NOMO-1 treated with dmso at 0.1 percent for 144 hours (cell line): Measurements from ENCODE around the gene SCP2.

ENCODE experiments used
- DNase-seq: peaks from one replicate; lab custom pipeline; 2025; ENCODE audit not compliant: unreplicated experiment; lab: John Stamatoyannopoulos, UW

SCP2 gene

DNA sequence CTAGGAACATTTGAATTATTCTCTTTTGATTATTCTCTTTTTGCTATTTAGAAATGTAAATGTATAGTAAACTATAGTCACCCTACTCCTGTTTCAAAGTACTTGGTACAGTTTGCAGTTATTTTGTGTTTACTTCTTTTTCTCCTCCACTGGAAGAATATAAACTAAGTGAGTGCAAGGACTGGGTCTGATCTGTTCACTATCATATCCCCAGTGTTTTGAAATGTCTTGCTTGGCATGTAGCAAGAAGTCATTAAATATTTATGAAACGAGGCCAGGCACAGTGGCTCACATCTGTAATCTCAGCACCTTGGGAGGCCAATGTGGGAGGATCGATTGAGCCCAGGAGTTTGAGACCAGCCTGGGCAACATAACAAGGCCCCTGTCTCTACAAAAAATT, 99.2 kb downstream of the SCP2 start:
- no peak for DNase-seq

DNA sequence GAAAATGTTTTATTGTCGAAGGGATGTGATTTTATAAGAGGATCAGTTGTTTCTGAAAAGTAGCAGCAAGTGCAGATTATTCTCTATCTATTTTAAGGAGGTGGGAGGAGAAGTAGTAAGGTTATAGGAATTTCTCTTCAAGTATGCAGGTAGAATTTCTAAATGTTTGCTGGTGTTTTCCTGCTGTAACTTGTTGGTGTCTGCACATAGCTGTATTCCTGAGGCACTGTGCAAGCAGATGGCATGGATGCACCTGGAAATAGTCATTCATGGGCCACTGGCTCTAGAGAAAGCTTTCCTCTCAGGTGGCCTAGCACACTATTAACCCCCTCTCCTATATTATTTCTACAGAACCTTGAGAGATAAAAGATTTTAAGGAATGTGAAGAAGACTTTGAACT, 104.7 kb downstream of the SCP2 start:
- no peak for DNase-seq

DNA sequence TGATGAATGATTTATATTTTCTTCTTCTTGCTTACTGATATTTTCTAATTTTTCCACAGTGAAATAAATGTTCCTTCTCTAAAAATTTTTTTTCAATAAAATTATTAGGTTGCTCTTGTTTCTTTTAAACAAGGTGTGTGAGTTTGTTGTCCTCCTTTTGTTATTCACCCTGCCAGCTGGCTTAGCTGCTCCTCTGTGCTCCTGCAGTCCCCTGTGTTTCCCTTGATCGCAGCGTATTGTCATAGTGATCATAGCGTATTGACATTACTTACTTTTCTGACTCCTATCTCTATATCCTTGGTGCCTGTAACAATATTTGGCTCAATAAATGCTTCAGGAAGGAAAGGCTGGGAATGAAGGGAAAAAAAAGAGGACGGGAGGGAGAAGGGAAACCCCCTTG, 110.1 kb downstream of the SCP2 start:
- no peak for DNase-seq

DNA sequence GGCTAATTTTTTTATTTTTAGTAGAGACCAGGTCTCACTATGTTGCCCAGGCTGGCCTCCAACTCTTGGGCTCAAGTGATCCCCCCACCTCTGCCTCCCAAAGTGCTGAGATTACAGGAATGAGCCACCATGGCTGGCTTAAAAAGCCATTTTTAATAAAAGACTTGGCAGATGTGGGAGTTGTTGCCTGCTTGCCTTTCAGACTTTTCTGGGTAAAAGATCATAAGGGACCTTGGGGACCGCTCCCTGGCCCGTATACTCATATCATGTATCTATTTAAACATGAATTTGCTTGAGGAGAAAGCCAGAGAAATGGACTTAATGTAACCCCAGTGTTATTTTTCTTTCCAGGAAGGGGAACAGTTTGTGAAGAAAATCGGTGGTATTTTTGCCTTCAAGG, 111.5 kb downstream of the SCP2 start:
- DNase-seq, result no peak

DNA sequence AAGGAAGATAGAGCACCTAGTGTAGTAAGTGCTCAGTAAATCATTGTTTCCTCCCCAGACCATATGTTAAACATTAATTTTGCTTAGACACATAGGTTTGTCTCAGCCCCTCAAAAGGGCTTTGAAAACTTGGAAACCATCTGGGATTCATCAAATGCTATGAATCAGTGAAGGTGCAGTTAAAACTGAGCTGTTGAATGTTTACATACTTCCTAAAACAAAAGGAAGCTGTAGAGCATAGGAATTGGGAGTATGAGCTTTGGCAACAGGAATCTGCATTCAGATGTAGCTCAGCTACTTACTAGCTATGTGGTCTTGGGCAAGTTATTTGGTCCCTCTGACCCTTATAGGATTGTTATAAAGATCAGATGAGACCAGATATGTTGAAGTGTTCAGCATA, 116.2 kb downstream of the SCP2 start:
- no peak for DNase-seq

DNA sequence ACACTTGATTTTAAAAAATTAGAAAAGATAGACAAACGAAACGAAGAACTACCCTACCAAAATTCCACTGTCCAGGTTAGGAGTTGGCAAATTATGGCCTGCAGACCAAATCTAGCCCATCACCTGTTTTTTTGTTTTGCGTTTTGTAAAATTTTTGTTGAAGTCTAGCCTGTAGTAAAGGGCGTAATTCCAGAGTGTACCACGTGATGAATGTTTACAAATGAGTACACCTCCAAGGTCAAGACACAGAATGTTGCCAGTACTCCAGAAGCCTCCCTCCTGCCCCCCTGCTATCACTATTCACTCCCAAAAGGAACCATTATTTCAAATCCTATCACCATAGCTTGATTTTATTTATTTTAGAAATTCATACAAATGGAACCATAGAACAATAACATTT, 117.8 kb downstream of the SCP2 start:
- DNase-seq, result no peak

DNA sequence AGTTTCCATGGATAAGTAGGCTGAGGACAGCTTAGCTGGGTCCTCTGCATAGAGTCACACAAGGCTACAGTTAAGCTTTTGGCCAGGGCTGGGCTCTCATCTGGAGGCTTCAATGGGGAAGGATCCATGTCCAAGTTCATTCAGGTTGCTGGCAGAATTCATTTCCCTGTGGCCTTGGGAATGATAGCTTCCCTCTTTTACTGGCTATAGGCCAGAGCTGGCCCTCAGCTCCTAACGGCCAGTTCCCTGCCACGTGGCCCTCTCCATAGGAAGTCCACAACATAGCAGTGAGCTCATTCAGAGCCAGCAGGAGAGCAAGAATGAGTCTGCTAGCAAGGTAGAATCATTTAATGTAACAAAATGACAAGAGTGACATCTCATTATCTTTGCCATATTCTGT, 119.9 kb downstream of the SCP2 start:
- DNase-seq, result no peak

DNA sequence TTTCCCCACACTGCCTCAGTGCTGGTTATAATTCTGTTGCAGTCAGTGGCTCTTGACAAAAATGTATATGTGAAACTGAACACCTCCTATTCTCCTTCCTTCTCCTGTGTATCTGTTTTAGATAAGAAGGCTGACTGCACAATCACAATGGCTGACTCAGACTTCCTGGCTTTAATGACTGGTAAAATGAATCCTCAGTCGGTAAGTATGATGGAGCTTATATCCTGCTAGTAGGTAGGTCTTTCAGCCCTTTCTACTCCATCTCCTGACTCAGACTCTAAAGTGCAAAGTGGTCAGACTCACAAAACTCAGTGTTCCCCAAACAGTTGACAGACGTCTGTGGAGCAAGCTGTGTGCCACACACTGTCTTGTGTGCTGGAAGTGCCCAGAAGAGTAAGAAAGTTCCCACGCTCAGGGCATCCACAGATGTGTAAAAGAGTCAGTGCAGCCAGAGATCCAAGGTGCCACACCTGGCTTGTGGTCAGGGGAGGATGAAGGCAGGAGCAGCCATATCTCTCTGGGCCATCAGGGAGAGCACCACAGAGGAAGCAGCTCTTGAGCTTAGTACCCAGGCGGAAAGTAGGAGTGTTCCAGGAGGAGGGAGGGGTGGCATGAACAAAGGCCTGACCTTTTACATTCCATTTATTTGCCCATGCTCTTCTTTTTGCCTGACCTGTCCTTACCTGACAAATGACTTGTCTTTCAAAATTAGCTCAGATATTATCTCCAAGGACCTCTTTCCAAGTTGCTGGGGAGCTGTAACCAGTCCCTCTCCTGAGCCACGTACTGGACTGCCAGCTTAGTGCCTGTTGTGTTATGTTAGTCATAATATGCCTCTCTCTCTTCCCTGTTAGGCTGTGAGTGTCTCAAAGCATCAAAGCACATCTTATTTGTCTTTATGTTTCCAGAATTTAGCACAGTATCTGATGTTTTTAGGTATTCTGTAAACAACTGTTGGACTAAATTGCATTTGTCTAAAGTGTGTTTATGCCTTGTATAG, 121.0 kb downstream of the SCP2 start:
- no peak for DNase-seq

DNA sequence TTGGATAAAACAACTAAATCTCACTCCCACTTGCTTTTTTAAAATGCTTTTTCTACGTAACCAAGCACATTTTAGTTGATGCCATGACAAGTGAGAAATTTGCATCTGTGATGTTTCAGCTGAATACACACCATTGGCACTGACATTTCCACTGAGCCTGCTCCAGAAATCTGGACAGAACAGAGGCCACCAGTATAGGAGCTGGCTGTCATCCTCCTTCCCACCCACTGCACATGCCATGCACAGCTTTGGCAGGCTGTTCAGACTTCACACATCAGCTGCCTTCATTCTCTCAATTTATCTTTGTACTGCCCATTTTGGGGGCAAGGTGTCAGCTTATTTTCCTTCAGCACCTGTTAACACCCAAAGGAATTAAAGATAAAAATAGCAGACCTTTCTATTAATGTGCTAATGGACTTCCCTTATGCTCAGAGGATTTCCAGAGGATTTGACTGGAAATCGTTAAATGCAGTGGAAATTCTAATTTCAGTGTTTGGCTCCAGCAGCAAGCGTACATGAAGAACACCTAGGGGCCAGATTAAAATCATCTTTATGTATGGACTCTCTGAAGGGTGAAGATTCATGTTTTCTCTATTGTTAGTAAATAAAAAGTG, 122.0 kb downstream of the SCP2 start:
- DNase-seq, result no peak

DNA sequence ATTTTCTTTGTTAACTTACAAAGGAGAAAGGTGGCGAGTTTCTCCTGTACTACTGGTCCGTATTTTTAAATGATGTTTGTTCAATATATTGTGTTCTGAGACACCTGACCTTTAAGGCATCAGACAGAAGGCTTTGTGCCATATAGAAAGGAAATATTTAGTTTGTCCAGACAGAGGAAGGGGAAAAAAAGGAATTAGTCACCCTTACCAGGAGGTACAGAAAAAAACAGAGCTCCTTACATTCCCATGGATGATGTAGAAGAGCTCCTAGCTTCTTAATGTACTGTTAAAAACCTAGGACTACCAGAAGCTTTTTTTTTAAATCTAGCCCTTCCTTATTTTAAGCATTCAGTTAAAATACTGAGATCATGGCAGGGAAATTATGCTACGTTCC, 122.5 kb downstream of the SCP2 start:
- no peak for DNase-seq

DNA sequence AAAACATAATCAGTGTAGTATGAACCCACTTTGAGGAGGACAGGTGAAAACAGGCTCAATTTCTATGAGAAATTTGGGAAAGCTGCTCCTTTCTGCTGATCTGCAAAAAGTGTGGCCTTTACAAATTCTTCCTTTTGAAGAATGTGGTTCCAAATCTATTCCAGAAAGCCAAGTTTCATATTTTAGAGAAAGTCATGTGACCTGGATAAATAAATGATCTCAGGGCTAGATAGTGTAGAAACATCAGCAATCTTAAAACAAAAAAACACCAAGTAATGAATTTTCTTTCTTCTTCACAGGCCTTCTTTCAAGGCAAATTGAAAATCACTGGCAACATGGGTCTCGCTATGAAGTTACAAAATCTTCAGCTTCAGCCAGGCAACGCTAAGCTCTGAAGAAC, 123.2 kb downstream of the SCP2 start:
- DNase-seq, result no peak

DNA sequence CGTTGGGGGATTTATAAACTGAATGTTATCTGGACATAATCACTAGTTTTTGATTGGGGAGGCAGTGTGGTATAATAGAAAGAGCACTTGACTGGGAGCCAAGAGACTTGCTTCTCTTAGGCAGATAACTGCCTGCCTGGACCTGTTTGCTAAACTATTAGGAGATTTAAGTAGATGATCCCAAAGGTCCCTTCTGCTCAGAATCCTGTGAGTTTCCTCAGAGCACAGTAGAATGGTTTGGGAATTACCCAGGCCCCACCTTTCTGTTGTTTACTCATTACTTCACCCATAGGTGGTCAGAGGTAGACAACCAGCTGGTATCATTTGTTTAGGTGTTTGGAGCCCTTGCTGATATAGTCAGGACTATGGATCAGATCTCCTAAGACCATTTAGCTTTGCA, 124.6 kb downstream of the SCP2 start:
- no peak for DNase-seq

DNA sequence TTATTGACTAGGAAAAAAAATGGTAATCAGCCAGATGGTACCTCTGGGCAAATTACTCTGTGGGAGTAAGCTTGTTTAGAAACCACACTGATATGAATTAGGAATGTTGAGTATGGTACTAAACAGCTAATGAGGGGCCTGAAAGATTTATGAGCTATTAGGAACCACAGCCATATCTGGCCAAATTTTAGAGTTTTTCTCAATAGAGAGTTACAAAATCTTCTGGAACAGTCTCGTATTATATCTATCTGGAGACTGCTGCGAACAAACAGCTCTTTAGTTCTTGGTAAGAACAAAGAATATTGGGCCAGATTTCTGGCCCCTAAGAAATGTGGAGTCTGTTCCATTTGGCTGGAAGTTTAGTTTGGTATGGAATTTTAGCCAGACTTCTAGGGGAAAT, 130.1 kb downstream of the SCP2 start:
- DNase-seq, result no peak

DNA sequence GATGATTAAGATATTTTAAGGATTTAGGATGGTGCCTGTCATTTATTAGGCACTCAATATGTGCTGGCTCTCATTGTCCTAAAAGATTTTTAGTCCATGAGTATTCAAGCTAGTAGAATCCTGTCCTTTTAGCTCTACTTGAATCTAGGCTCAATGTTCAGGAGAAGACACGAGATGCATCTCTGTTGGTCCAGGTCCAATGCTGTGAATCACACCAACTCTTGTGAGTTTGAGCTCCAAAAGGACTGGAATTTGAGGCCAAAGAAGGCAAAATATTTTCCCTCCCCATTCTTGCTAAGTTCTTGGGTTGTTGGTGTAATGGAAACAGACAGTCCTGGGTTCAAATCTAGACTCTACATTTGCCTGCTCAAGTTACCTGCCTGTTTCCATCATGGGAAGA, 133.5 kb downstream of the SCP2 start:
- DNase-seq, result no peak

DNA sequence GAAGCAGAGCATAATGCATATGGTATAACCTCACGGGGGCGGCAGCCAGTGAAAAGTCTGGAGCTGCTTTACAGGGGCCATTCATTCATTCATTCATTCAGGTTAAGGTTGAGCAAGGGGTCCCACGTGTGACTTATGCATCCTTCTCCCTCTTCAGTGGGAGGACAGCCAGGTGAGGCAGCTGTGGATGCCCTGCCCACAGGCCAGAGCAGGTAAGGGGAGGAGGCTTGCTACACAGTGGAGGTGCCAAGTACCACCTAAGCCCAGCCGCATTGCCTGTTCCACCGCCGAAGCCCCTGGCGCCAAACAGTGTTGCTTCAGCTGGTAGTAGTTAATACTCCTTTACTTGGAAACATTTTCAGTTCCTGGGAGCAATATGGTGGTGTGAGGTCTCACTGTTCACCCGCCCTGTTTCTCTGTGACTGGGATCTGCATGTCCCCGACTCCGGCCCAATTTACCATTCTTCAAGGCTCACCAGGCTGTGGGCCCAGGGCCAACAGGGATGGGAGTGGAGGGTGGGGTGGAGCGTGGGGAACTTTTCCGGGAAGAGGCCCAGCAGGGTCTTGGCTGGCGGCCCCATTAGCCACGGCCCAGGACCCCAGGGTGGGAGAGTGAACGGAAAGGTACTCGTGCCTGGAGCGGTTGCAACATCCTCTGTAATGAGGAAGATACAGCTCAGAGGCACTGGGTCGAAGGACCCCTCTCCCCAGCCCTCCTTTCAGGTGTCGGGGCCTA, 134.2 kb downstream of the SCP2 start:
- DNase-seq, result no peak

DNA sequence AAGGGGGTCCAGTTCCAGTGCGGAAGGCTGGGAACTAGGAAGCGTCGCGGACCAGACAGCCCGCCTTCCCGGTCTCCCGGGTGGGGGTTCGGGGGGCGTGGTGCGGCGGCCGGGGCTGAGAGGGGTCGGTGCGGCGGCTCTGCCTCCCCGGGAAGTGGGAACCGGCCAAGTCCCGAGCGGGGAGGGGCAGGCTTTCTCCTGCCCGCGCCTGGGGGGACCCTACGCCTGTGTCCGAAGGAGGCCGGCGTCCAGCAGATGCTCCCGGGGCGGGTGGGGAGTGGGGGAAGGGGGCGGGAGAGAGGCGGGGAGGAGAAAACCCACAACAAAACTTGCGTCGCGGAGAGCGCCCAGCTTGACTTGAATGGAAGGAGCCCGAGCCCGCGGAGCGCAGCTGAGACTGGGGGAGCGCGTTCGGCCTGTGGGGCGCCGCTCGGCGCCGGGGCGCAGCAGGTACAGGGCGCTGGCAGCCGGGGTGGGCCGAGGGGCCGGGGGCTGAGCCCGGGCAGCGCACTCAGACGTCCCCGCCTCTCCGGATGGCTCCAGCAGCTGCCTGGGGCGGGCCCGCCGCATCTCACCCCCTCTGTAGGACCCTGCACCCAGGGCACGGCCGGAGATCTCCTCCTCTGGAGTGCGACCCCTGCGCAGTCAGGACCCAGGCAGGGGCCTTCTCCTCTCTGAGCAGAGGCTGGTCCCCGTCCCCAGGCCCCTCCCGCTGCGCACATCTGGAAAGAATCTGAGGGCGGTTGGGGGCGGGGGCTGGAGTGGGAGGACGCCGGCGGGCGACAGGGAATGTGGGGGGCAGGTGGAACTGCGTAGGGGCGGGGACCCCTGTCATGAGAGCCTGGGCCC, 135.0 kb downstream of the SCP2 start, which contains the start of gene PODN:
Gene PODN, plus strand, starts transcription at position 355 of the 849 bp plus-strand sequence. CDS start 7,643 bp downstream, outside the sequence.
- no peak for DNase-seq

DNA sequence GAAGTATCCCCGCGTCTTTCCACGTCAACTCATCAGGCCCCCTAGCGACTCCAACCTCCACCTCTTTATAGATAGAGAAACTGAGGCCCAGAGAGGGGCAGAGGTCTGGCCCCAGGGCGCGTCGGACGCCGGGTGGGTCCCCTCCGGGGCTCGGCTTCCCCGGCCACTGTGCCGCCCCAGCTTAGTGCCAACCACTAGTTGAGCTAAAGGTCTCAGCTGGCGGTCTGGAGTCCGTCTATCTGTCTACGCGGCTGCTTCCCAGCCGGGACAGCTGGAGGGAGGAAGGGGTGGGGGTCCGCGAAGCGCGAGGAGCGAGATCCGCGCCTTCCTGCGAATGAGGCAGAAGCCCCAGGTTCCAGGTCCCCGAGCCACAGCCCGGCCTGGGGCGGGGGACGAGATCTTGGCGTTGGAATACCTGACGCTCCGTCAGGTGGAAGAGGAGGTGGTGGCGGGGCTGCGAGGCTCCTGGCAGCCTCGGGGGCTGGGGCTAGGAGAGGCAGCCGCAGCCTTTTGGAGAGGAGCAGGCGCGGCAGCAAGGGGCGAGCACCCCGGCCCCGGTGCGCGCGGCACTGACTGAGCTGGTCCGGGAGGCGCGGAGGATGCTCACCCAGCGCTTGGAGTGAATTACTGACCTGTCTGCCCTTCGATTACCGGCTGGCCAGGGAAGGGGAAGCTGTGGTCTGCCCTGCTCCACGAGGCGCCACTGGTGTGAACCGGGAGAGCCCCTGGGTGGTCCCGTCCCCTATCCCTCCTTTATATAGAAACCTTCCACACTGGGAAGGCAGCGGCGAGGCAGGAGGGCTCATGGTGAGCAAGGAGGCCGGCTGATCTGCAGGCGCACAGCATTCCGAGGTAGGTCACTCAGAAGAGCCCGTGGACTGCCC, 135.9 kb downstream of the SCP2 start:
- no peak for DNase-seq

DNA sequence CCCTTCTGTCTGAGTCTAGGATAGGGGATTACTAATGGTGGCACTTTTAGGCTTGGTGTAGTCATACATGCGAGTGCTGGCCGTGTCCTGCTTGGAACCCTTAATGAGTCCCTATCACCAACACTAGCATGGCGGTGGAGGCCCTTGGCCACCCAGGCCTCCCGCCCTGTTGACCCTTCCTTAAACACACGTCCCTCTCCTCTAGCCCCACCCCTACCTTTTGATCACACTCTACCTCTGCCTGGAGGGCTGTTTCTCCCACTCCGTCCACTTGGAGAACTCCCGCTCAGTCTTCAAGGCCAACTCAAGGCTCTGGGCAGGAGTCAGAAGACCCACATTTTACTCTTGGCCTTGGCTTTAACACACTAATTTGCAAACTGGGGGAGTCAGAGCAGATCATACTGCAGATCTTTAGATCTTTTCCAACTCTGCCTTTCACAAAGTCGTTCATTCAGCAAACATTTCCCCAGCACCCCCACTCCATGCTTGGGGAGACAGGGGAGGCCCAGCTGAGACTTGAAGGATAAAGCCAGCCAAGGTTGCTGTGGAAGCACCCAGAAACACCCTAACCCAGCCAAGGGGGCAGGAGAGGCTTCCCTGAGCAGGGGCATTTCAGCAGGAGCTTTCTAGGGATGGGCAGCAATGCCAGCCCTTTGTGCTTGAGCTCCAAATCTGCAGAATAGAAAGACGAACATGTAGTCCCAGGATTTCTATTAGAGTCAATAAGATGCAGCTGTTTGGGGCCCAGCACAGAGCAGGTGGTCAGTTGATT, 136.9 kb downstream of the SCP2 start:
- no peak for DNase-seq

DNA sequence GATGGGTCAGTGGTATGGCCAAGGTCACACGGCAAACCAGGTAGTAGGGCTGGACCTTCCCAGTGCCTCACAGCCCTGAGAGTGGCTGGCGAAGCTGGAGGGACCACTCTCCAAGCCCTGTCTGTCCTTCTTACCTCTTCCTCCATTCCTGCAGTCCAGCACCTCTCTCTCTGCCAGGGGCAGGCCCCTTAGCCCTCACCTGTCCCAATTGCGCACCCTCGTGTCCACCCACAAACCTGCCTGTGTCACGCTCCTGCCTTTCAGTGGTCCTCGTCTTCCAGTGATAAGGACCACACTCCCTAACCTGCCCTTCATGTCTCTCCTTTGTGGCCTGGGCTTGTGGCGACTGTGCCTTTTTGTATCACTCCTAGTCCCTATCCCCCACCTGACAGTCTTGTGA, 138.3 kb downstream of the SCP2 start:
- DNase-seq, result no peak
